ENCODE data around the gene GALE.

- TF ChIP-seq CTCF (conservative IDR thresholded peaks at IDR 0.05; ENCODE audit: low read length) (no peak), EZH2phosphoT487 (IDR thresholded peaks at IDR 0.05; ENCODE audit: borderline replicate concordance) (no peak)
Observed at GRCh38 chr1:23825762-23826522, 25.4 kb upstream of the GALE start.

Data from Loucy (cell line).